D721Med (cell line): ENCODE data around the gene MRPS34.

Source experiments
- DNase-seq: peaks from one replicate; pipeline ENCODE4 v3.0.0; 2011; ENCODE audit warnings: low spot score; ENCODE audit not compliant: insufficient read length
- FAIRE-seq: peaks from 2 replicates; lab custom pipeline; 2011; peaks lifted over from hg19 to GRCh38; lab: Jason Lieb, UNC
- TF ChIP-seq, protein P1 (sequence below): IDR thresholded peaks from 2 replicates; pipeline ENCODE4 v1.5.1; 2012; ENCODE audit warnings: mild to moderate bottlenecking, control low read depth; ENCODE audit not compliant: insufficient read depth; ENCODE audit errors: missing control alignments

The MRPS34 gene

DNA sequence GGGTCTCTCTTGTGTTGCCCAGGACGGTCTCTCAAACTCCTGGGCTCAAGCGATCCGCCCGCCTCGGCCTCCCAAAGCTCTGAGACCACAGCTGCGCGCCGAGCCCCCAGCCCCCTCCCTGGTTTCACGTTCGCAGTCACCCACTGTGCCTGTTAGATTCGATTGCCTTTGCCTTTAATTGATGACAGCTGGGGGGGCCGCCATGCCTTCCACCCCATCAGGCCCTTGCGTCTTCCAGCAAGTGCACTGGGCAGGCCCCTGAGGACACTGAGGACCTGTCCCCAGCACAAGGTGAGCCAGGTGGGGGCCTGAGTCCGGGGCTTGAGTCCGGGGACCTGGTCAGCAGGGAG is 17.3 kb upstream of the MRPS34 start:
- DNase-seq (no peak), FAIRE-seq (no peak)
- TF ChIP-seq, protein P1, sequence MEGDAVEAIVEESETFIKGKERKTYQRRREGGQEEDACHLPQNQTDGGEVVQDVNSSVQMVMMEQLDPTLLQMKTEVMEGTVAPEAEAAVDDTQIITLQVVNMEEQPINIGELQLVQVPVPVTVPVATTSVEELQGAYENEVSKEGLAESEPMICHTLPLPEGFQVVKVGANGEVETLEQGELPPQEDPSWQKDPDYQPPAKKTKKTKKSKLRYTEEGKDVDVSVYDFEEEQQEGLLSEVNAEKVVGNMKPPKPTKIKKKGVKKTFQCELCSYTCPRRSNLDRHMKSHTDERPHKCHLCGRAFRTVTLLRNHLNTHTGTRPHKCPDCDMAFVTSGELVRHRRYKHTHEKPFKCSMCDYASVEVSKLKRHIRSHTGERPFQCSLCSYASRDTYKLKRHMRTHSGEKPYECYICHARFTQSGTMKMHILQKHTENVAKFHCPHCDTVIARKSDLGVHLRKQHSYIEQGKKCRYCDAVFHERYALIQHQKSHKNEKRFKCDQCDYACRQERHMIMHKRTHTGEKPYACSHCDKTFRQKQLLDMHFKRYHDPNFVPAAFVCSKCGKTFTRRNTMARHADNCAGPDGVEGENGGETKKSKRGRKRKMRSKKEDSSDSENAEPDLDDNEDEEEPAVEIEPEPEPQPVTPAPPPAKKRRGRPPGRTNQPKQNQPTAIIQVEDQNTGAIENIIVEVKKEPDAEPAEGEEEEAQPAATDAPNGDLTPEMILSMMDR, result no peak

DNA sequence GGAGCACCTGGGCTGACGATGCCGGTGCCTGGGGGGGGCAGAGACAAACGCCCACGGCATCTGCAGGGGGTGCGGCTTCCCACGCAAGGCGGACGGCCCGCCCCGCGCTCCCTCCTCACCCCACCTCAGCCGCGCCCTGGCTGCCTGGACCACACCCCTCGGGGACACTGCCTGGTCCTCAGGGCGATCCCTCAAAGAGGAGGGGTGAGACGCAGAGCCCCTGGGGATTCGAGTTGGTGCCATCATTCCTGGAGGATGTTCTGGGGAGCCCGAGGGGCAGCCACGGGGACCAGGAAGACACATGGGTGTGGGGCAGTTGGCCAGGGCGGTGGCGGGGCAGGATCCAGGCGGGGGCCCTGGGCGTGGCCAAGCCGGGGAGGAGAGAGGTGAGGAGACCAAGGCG is 16.7 kb upstream of the MRPS34 start:
- FAIRE-seq (no peak), DNase-seq (no peak)
- TF ChIP-seq, protein P1, result no peak

DNA sequence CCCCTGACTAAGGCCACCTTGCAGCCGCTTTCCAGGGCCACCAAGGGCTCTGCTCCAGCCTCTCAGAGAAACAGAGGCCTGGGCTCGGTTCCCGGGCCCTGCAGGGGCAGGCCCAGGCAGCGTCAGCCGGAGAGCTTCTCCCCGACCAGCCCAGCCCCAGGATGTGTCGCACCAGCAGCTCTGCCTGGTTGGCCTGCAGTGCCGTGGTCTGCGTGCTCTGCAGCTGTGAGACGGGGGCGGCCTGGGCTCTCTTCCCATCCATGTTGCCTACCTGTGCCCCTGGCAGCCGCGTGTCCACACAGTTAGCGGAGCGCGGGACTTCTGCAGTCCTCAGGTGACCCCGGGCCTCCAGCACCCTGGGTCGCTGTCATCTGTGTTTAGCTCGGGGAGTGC is 15.8 kb upstream of the MRPS34 start:
- TF ChIP-seq, protein P1, result no peak
- no peak for FAIRE-seq
- DNase-seq, result no peak

DNA sequence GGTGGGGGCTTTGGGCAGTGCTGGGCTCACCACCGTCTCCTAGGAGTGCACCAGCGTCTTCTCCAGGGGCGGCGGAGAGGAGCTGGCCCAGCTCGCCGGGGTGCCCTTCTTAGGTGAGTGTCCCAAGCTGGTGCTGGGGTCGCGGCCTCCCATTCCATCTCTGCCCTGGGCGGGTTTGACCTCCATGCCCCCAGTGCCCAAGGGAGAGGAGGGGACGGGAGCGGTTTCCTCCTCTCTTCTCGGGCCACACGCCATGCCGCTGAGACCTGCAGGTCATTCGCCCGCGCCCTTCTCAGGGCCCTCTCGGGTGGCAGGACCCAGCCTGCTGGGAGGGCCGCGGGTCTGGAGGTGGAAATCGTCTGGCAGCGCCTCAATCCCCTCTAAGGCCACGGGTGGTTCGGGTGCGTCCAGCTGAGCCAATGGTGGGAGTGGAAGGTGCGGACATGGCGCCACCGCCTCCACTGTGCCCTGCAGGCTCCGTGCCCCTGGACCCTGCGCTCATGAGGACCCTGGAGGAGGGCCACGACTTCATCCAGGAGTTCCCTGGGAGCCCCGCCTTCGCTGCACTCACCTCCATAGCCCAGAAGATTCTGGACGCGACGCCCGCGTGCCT is 15.3 kb upstream of the MRPS34 start:
- TF ChIP-seq, protein P1, result no peak
- no peak for DNase-seq
- FAIRE-seq, result no peak

DNA sequence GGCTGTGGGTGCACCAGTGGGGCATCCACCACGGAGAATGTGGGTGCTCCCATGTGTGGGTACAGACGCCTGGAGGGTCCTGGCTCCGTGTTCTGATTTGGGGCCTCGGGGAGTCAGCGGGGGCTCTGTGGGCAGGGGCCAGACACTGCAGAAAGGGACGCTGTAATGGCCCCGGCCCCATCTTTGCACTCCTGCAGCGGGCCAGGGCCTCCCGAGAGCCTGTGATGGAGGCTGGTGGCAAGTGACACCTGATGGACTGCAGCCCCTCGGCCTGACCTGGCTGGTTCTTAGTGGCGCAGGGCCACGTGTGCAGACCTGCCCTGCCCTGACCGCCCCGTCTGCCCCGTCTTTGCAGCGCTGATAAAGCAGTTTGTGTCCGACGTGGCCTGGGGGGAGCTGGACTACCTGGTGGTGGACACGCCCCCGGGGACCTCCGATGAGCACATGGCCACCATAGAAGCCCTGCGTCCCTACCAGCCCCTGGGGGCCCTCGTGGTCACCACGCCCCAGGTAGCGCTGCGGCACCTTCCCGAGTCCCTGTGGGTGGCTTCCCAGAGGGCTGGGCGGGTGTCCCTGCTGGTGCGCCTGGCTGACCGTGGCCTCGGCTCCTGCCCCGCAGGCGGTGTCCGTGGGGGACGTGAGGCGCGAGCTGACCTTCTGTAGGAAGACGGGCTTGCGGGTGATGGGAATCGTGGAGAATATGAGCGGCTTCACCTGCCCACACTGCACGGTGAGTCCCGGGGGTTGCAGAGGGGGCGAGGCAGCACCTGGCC is 14.6 kb upstream of the MRPS34 start:
- TF ChIP-seq, protein P1, result no peak
- no peak for FAIRE-seq
- DNase-seq, result no peak

DNA sequence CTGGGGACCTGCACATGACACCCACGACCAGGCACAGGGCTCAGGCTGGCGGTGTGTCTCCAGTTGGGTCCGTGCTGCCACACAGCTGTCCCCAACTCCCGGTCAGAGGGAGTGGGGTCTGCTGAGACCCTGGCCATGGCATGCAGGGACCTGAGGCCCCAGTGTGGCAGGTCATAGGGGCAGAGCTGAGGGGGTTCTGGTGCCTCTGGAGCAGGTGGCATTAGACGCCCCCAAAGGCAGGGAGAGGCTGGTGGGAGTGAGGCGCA is 14.1 kb upstream of the MRPS34 start:
- FAIRE-seq (no peak), DNase-seq (no peak)
- TF ChIP-seq, protein P1, result no peak

DNA sequence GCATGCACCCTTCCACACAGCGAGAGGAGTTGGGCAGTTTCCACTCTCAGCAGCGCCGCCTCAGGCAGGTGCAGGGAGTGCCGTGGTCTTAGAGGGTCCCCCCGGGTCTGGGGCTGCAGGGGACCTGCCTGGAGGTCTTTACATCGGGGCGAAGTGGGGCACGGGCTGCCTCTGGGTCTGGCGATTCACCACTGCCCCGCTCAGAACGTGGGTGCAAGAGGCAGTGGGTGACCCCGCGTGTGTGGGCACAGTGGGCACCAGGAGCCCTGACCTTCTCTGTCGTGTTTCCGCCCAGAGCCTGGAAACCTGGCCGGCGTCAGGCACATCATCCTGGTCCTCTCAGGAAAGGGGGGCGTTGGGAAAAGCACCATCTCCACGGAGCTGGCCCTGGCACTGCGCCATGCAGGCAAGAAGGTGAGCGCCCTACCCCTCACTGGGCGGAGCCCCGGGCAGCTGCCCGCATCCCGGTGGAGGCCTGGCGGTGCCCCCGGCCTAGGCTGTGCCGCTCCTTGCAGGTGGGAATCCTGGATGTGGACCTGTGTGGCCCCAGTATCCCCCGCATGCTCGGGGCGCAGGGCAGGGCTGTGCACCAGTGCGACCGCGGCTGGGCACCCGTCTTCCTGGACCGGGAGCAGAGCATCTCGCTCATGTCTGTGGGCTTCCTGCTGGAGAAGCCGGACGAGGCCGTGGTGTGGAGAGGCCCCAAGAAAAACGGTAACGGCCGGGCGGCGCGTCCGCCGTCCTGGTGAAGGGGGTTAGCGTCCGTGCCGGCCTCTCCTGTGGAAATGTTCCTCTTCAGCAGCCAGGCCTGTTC is 13.5 kb upstream of the MRPS34 start:
- TF ChIP-seq, protein P1, result no peak
- DNase-seq (no peak), FAIRE-seq (no peak)
